ENCODE results near the gene EML1. TPM values are rescaled to one million over a fixed set of nuclear protein-coding genes. Genes with fewer than 3 reads are reported as not detected.

The EML1 gene
- total and polyA plus RNA-seq, 2 of the 13 experiments (the other 11 are each of a cell fraction or from before 2014, with no cell fraction given): 0.59 to 1.7 TPM

- TF ChIP-seq BCL6 (CRISPR knock-in tag; IDR thresholded peaks at IDR 0.05): no peak
- TF ChIP-seq ZBTB37 (CRISPR knock-in tag; IDR thresholded peaks at IDR 0.05): no peak
- TF ChIP-seq ZNF432 (CRISPR knock-in tag; IDR thresholded peaks at IDR 0.05; ENCODE audit: borderline replicate concordance): no peak
- no peak for TF ChIP-seq ZFP41 (CRISPR knock-in tag; IDR thresholded peaks at IDR 0.05; ENCODE audit: borderline replicate concordance)
- no peak for TF ChIP-seq HIC2 (CRISPR knock-in tag; IDR thresholded peaks at IDR 0.05; ENCODE audit: low read depth)
- TF ChIP-seq PHB2 (IDR thresholded peaks at IDR 0.05; ENCODE audit: partially characterized antibody): no peak
- TF ChIP-seq THRA (CRISPR knock-in tag; IDR thresholded peaks at IDR 0.05; ENCODE audit: borderline replicate concordance): peak; percentile 81
- no peak for TF ChIP-seq RFXAP (CRISPR knock-in tag; IDR thresholded peaks at IDR 0.05; ENCODE audit: borderline replicate concordance)
- no peak for TF ChIP-seq SATB2 (CRISPR knock-in tag; IDR thresholded peaks at IDR 0.05)
- TF ChIP-seq ARID5B (CRISPR knock-in tag; IDR thresholded peaks at IDR 0.05): no peak
- no peak for TF ChIP-seq MLLT10 (CRISPR knock-in tag; IDR thresholded peaks at IDR 0.05)
- TF ChIP-seq ZUFSP (CRISPR knock-in tag; IDR thresholded peaks at IDR 0.05; ENCODE audit: borderline replicate concordance): no peak
- no peak; the same call in 1 of the 2 replicates for TF ChIP-seq TFE3 (CRISPR knock-in tag; IDR thresholded peaks at IDR 0.05)
- TF ChIP-seq ZNF496 (CRISPR knock-in tag; IDR thresholded peaks at IDR 0.05; ENCODE audit: insufficient replicate concordance): no peak
- TF ChIP-seq ZNF674 (CRISPR knock-in tag; IDR thresholded peaks at IDR 0.05; ENCODE audit: low read depth): no peak
- no peak for TF ChIP-seq HOXA7 (CRISPR knock-in tag; IDR thresholded peaks at IDR 0.05)
Measured at GRCh38 chr14:99971087-99971940, 178.1 kb downstream of the EML1 start (continued).
